ENCODE measurements around the gene MICU1. TPM values are rescaled to one million over a fixed set of nuclear protein-coding genes. Genes with fewer than 3 reads are reported as not detected.

MICU1 gene
- total RNA-seq, 1 experiment from 2014 or later, result 46.9 TPM

DNA sequence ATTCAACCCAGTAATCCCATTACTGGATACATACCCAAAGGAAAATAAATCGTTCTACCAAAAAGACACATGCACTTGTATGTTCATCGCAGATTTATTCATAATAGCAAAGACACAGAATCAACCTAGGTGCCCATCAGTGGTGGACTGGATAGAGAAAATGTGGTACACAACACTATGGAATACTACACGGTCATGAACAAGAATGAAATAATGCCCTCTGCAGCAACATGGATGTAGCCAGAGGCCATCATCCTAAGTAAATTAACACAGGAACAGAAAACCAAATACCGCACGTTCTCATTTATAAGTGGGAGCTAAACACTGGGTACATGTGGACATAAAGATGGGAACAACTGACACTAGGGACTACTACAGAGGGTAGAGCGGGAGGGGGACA is 120.4 kb downstream of the MICU1 start:
- ChIA-PET POLR2A (no interaction called here), CTCF (interaction anchor here (0.6 kb wide), 1 partner anchor 167 kb away, joined by 3 read pairs; no protein-coding TSS in a partner anchor)
- in situ Hi-C loops (cut with HindIII; ENCODE audit: low pct_unique_long_range_greater_than_20kb, low sequenced_read_pairs) (no loop called here), intact Hi-C loops (cut with micrococcal nuclease; ENCODE audit: unreplicated experiment) (no loop called here)
- Histone ChIP-seq H3K27me3 (ENCODE audit: control insufficient read depth, insufficient read depth, low read length) (no peaks in the 10 kb centered on the region), H3K27ac (ENCODE audit: low read length) (no peak overlapping the region), H3K4me1 (ENCODE audit: control insufficient read depth, insufficient read depth, low read length) (no peaks in the 10 kb centered on the region), H3K9me3 (ENCODE audit: control insufficient read depth, insufficient read depth, low read depth, low read length) (no peaks in the 10 kb centered on the region), H3K4me3 (ENCODE audit: low read depth in 2 of 2, low read length in 2 of 2) (no peak overlapping the region), H3K36me3 (ENCODE audit: control insufficient read depth, insufficient read depth, low read length) (no peaks in the 10 kb centered on the region)
- no TSS peak for BruUV-seq (replicated peaks)
- ATAC-seq (no peak), DNase-seq (ENCODE audit: low read depth, low spot score) (no peak)
- TF ChIP-seq, protein P1, sequence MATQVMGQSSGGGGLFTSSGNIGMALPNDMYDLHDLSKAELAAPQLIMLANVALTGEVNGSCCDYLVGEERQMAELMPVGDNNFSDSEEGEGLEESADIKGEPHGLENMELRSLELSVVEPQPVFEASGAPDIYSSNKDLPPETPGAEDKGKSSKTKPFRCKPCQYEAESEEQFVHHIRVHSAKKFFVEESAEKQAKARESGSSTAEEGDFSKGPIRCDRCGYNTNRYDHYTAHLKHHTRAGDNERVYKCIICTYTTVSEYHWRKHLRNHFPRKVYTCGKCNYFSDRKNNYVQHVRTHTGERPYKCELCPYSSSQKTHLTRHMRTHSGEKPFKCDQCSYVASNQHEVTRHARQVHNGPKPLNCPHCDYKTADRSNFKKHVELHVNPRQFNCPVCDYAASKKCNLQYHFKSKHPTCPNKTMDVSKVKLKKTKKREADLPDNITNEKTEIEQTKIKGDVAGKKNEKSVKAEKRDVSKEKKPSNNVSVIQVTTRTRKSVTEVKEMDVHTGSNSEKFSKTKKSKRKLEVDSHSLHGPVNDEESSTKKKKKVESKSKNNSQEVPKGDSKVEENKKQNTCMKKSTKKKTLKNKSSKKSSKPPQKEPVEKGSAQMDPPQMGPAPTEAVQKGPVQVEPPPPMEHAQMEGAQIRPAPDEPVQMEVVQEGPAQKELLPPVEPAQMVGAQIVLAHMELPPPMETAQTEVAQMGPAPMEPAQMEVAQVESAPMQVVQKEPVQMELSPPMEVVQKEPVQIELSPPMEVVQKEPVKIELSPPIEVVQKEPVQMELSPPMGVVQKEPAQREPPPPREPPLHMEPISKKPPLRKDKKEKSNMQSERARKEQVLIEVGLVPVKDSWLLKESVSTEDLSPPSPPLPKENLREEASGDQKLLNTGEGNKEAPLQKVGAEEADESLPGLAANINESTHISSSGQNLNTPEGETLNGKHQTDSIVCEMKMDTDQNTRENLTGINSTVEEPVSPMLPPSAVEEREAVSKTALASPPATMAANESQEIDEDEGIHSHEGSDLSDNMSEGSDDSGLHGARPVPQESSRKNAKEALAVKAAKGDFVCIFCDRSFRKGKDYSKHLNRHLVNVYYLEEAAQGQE (IDR thresholded peaks at IDR 0.05; ENCODE audit: insufficient read depth in 1 of 2, low read depth in 2 of 2, low read length in 1 of 2), result no peak

DNA sequence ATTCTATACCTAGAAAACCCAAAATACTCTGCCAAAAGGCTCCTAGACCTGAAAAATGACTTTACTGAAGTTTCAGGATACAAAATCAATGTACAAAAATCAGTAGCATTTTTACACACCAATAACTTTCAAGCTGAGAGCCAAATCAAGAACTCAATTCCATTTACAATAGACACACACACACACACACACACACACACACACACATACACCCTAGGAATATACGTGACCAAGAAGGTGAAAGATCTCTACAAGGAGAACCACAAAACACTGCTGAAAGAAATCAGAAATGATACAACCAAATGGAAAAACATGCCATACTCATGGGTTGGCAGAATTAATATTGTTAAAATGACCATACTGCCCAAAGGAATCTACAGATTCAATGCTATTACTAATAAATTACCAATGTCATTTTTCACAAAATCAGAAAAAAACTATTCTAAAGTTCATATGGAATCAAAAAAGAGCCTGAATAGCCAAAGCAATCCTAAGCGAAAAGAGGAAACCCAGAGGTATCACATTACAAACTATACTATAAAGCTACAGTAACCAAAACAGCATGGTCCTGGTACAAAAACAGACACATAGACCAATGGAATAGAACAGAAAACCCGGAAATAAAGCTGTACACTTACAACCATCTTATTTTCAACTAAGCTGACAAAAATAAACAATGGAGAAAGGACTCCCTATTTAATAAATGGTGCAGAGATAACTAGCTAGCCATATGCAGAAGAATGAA is 122.0 kb downstream of the MICU1 start:
- no peaks in the 10 kb centered on the region for H3K36me3 ChIP-seq (ENCODE audit: control insufficient read depth, insufficient read depth, low read length)
- no peaks in the 10 kb centered on the region for H3K4me1 ChIP-seq (ENCODE audit: control insufficient read depth, insufficient read depth, low read length)
- ChIA-PET POLR2A (no interaction called here), CTCF (no interaction called here)
- DNase-seq (ENCODE audit: low read depth, low spot score) (no peak), ATAC-seq (no peak)
- H3K27me3 ChIP-seq (ENCODE audit: control insufficient read depth, insufficient read depth, low read length), result no peaks in the 10 kb centered on the region
- BruUV-seq (replicated peaks), result no TSS peak
- TF ChIP-seq, protein P2, sequence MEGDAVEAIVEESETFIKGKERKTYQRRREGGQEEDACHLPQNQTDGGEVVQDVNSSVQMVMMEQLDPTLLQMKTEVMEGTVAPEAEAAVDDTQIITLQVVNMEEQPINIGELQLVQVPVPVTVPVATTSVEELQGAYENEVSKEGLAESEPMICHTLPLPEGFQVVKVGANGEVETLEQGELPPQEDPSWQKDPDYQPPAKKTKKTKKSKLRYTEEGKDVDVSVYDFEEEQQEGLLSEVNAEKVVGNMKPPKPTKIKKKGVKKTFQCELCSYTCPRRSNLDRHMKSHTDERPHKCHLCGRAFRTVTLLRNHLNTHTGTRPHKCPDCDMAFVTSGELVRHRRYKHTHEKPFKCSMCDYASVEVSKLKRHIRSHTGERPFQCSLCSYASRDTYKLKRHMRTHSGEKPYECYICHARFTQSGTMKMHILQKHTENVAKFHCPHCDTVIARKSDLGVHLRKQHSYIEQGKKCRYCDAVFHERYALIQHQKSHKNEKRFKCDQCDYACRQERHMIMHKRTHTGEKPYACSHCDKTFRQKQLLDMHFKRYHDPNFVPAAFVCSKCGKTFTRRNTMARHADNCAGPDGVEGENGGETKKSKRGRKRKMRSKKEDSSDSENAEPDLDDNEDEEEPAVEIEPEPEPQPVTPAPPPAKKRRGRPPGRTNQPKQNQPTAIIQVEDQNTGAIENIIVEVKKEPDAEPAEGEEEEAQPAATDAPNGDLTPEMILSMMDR (IDR thresholded peaks at IDR 0.05), result no peak
- no peak for TF ChIP-seq SIN3A (IDR thresholded peaks at IDR 0.05; ENCODE audit: borderline replicate concordance, insufficient read depth, low read depth, low read length)
- TF ChIP-seq, protein P1 (IDR thresholded peaks at IDR 0.05; ENCODE audit: insufficient read depth in 1 of 2, low read depth in 2 of 2, low read length in 1 of 2), result no peak
- no peaks in the 10 kb centered on the region for H3K9me3 ChIP-seq (ENCODE audit: control insufficient read depth, insufficient read depth, low read depth, low read length)
- in situ Hi-C loops (cut with HindIII; ENCODE audit: low pct_unique_long_range_greater_than_20kb, low sequenced_read_pairs), result no loop called here
- H3K27ac ChIP-seq (ENCODE audit: low read length), result no peak overlapping the region
- H3K4me3 ChIP-seq (ENCODE audit: low read depth in 2 of 2, low read length in 2 of 2), result no peak overlapping the region
- intact Hi-C loops (cut with micrococcal nuclease; ENCODE audit: unreplicated experiment), result no loop called here
